Epithelial cell of esophagus (primary cell): ENCODE results near the gene FNIP1.
"Not testable (repeated sequence)": the region's sequence is repeated elsewhere in the genome, so short reads cannot be mapped to it uniquely, and the experiment has no call there.

Source experiments
- DNase-seq: peaks from one replicate; pipeline ENCODE4 v3.0.0; 2010; ENCODE audit warnings: low read depth
- H3K4me3 ChIP-seq: 2 replicates; pipeline ENCODE4 v1.5.1; 2011; ENCODE audit warnings: mild to moderate bottlenecking, low read length, control low read depth
- TF ChIP-seq, protein P1 (sequence below): IDR thresholded peaks from 2 replicates; pipeline ENCODE4 v1.5.1; 2011; ENCODE audit warnings: low read depth, mild to moderate bottlenecking, low read length, control low read depth, inconsistent platforms; ENCODE audit not compliant: insufficient read depth; ENCODE audit errors: missing control alignments

The FNIP1 gene

DNA sequence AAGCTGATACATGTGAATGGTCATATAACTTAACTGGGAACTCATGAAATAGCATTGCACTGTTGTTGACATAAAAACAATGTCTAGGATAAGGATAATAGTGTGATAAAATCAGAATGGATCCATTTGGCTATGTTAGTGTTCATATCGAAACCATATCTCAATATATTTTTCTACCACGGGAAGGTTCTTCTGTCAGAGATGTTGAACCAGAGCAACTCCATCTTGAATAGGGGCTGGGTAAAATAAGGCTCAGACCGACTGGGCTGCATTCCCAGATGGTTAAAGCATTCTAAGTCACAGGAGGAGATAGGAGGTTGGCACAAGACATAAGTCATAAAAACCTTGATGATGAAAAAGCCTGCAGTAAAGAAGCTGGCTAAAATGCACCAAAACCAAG, 56.3 kb downstream of the FNIP1 start:
- TF ChIP-seq, protein P1, sequence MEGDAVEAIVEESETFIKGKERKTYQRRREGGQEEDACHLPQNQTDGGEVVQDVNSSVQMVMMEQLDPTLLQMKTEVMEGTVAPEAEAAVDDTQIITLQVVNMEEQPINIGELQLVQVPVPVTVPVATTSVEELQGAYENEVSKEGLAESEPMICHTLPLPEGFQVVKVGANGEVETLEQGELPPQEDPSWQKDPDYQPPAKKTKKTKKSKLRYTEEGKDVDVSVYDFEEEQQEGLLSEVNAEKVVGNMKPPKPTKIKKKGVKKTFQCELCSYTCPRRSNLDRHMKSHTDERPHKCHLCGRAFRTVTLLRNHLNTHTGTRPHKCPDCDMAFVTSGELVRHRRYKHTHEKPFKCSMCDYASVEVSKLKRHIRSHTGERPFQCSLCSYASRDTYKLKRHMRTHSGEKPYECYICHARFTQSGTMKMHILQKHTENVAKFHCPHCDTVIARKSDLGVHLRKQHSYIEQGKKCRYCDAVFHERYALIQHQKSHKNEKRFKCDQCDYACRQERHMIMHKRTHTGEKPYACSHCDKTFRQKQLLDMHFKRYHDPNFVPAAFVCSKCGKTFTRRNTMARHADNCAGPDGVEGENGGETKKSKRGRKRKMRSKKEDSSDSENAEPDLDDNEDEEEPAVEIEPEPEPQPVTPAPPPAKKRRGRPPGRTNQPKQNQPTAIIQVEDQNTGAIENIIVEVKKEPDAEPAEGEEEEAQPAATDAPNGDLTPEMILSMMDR: no peak
- no peak overlapping the region for H3K4me3 ChIP-seq
- no peak for DNase-seq

DNA sequence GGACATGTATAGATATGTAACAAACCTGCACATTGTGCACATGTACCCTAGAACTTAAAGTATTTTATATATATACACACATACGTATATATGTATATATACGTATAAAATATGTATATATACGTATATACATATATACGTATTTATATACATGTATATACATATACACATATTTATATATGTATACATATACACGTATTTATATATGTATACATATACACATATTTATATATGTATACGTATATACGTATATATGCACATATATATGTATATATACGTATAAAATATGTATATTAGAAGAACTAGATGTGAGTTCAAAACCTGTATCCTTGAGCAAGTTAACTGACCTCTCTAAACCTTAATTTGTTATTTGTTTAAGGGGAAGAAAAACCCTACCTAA, 61.4 kb downstream of the FNIP1 start:
- no peak for DNase-seq
- TF ChIP-seq, protein P1: no peak
- no peak overlapping the region for H3K4me3 ChIP-seq

DNA sequence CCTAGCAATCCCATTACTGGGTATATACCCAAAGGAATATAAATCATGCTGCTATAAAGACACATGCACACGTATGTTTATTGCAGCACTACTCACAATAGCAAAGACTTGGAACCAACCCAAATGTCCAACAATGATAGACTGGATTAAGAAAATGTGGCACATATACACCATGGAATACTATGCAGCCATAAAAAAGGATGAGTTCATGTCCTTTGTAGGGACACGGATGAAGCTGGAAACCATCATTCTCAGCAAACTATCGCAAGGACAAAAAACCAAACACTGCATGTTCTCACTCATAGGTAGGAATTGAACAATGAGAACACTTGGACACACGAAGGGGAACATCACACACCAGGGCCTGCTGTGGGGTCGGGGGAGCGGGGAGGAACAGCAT, 61.9 kb downstream of the FNIP1 start:
- DNase-seq, H3K4me3 ChIP-seq: not testable (repeated sequence)

DNA sequence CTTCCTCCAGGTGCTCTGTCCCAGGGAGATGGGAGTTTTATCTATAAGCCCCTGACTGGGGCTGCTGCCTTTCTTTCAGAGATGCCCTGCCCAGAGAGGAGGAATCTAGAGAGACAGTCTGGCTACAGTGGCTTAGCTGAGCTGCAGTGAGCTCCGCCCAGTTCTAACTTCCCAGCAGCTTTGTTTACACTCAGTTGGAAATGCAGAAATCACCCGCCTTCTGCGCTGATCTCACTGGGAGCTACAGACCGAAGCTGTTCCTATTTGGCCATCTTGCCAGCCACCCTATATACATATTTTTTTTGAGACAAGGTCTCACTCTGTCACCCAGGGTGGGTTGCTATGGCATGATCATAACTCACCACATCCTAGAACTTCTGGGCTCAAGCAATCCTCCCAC, 67.5 kb downstream of the FNIP1 start:
- not testable (repeated sequence) for H3K4me3 ChIP-seq

DNA sequence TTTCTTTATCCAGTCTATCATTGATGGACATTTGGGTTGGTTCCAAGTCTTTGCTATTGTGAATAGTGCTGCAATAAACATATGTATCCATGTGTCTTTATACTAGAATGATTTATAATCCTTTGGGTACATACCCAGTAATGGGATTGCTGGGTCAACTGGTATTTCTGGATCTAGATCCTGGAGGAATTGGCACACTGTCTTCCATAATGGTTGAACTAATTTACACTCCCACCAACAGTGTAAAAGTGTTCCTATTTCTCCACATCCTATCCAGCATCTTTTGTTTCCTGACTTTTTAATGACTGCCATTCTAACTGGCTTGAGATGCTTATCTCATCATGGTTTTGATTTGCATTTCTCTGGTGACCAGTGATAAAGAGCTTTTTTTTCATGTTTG, 72.7 kb downstream of the FNIP1 start:
- DNase-seq, H3K4me3 ChIP-seq: not testable (repeated sequence)

More for the DNA sequence above, 67.5 kb downstream of the FNIP1 start:
- DNase-seq: not testable (repeated sequence)

DNA sequence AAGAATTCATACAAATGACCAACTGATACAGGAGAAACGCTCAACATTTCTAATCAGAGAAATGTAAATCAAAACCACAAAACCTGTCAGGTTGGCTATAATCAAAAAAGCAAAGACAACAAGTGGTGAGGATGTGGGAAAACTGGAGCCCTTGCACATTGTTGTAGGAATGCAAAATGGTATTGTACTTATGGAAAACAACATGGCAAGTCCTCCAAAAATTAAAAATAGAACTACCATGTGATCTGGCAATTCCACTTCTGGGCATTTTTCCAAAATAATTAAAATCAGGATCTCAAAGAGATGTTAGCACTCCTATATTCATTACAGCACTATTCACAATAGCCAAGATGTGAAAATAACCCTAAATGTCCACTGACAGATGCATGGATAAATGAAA, 76.1 kb downstream of the FNIP1 start:
- DNase-seq: no peak
- no peak overlapping the region for H3K4me3 ChIP-seq
- TF ChIP-seq, protein P1: no peak

DNA sequence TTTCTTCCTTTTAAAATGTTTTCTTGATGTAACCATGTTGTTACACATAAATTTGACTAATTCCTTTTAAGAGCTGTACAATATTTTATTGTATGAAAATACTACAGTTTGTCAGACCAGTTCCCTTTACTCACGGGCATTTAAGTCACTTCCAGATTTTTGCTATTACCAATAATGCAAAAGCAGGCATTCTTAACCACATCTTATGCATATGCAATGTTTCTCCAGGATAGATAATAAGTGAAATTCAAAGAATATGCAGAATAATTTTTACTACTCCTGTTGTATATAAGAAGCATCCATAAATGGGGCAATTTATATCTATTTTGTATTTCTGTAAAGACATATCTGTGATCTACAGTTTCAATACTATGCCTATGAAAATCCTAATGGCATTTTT, 77.3 kb downstream of the FNIP1 start:
- TF ChIP-seq, protein P1: no peak
- DNase-seq: no peak
- no peak overlapping the region for H3K4me3 ChIP-seq

DNA sequence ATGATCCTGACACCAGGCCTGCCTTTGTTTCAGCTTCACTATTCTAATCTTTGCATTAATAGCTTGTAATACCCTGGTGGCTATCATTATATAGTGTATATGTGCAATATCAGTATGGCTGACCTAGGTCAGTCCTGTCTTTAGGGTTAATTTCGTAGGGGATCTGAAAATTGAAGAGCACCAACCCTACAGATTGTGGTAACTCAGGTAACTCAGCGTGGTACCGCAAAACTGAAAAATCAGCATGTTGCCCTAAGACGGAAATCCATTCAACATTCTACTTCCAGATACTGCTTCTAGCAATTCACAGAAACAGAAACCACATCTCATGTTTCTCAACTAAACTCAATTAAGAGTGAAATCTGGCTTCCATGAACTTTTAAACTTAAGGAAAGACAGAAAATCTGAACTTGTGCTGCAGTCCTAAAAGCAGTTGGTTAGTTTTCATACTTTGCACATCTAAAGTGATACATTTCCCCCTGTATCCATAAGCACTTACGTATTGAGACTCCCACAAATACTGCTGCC, 78.3 kb downstream of the FNIP1 start:
- DNase-seq: no peak
- TF ChIP-seq, protein P1: no peak
- H3K4me3 ChIP-seq: no peak overlapping the region

DNA sequence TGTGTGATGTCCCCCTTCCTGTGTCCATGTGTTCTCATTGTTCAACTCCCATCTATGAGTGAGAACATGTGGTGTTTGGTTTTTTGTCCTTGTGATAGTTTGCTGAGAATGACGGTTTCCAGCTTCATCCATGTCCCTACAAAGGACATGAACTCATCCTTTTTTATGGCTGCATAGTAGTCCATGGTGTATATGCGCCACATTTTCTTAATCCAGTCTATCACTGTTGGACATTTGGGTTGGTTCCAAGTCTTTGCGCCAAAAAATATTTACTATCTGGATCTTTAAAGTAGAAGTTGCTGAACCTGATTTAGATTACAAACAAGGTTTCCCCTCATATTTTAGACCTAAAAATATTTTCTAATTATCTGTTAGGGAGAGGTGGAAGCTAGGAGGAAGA, 79.7 kb downstream of the FNIP1 start:
- DNase-seq, H3K4me3 ChIP-seq: not testable (repeated sequence)

DNA sequence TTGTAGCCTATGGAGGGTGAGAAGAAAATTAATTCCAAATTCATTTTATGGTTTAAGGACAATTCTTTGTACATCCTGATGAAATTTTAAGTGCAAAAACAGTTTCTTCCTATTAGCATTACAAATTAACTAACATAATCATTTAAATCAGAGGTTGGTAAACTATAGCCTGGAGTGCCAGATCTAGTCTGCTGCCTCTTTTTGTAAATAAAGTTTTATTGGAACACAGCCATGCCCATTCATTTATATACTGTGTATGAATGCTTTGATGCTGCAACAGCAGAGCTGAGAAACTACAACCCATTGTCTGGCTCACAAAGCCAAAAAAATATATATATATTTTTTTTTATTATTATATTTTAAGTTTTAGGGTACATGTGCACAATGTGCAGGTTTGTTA, 80.2 kb downstream of the FNIP1 start:
- TF ChIP-seq, protein P1: no peak
- H3K4me3 ChIP-seq: no peak overlapping the region
- no peak for DNase-seq
